Keratinocyte (primary cell): ENCODE results near the gene ACOXL. TPM values are rescaled to one million over a fixed set of nuclear protein-coding genes. Genes with fewer than 3 reads are reported as not detected.
"Not testable (repeated sequence)": the region's sequence is repeated elsewhere in the genome, so short reads cannot be mapped to it uniquely, and the experiment has no call there.

Source experiments
- DNase-seq: peaks from one replicate; pipeline ENCODE4 v3.0.0-alpha.2; 2011; ENCODE audit warnings: low read depth, missing footprints, low spot score
- FAIRE-seq: peaks from 2 replicates; lab custom pipeline; 2011; peaks lifted over from hg19 to GRCh38; lab: Jason Lieb, UNC
- H2AFZ ChIP-seq: 2 replicates; pipeline ENCODE4 v1.6.0; 2012; ENCODE audit warnings: low read length, control low read depth, inconsistent platforms; ENCODE audit not compliant: control insufficient read depth
- H3K27ac ChIP-seq: 2 replicates; pipeline ENCODE4 v1.5.1; 2011; ENCODE audit warnings: low read length; ENCODE audit not compliant: control insufficient read depth, insufficient read depth
- H3K27me3 ChIP-seq: 3 replicates; pipeline ENCODE4 v1.6.0; 2011; ENCODE audit warnings: low read length; ENCODE audit not compliant: control insufficient read depth, insufficient read depth; ENCODE audit errors: extremely low read depth
- H3K36me3 ChIP-seq, 2 experiments: 2 replicates in 1 of 2; 3 replicates in 1 of 2; pipeline ENCODE4 v1.5.1; 2011; ENCODE audit warnings: low read length in 2 of 2, mild to moderate bottlenecking in 1 of 2; ENCODE audit not compliant: control insufficient read depth in 2 of 2, insufficient read depth in 2 of 2; ENCODE audit errors: extremely low read depth in 1 of 2
- H3K4me1 ChIP-seq: 3 replicates; pipeline ENCODE4 v1.5.1; 2011; ENCODE audit warnings: low read length; ENCODE audit not compliant: control insufficient read depth, insufficient read depth; ENCODE audit errors: extremely low read depth
- H3K4me2 ChIP-seq: 3 replicates; pipeline ENCODE4 v1.6.0; 2011; ENCODE audit warnings: low read depth, low read length; ENCODE audit not compliant: control insufficient read depth, insufficient read depth; ENCODE audit errors: extremely low read depth
- H3K4me3 ChIP-seq, 3 experiments: fragments of 200-600 bp in 1 of 3; sonication (generic) in 1 of 3; 2 replicates in 2 of 3; 3 replicates in 1 of 3; pipeline ENCODE4 v1.5.1; 2011 to 2016; ENCODE audit warnings: low read length in 3 of 3, mild to moderate bottlenecking in 3 of 3, control low read depth in 2 of 3, inconsistent platforms in 1 of 3, low read depth in 1 of 3, mixed read lengths in 1 of 3, mixed run types in 1 of 3, moderate library complexity in 1 of 3; ENCODE audit not compliant: control insufficient read depth in 2 of 3, insufficient read depth in 2 of 3; ENCODE audit errors: extremely low read depth in 1 of 3
- H3K79me2 ChIP-seq: 2 replicates; pipeline ENCODE4 v1.6.0; 2012; ENCODE audit warnings: low read length; ENCODE audit not compliant: control insufficient read depth, insufficient read depth
- H3K9ac ChIP-seq: 3 replicates; pipeline ENCODE4 v1.6.0; 2011; ENCODE audit warnings: low read length; ENCODE audit not compliant: control insufficient read depth, insufficient read depth; ENCODE audit errors: extremely low read depth
- H3K9me1 ChIP-seq: 3 replicates; pipeline ENCODE4 v1.6.0; 2011; ENCODE audit warnings: low read length; ENCODE audit not compliant: control insufficient read depth, insufficient read depth; ENCODE audit errors: extremely low read depth
- H3K9me3 ChIP-seq: 2 replicates; pipeline ENCODE4 v1.5.1; 2012; ENCODE audit warnings: low read depth, low read length; ENCODE audit not compliant: control insufficient read depth
- H4K20me1 ChIP-seq: 3 replicates; pipeline ENCODE4 v1.6.0; 2011; ENCODE audit warnings: low read length; ENCODE audit not compliant: control insufficient read depth, insufficient read depth; ENCODE audit errors: extremely low read depth
- EZH2 ChIP-seq: IDR thresholded peaks from one replicate; pipeline ENCODE4 v1.6.1; 2012; ENCODE audit warnings: inconsistent platforms, mild to moderate bottlenecking, low read length, moderate library complexity
- dilution Hi-C: fragments of 300-500 bp; cut with MboI; formaldehyde crosslinking; loops from one replicate; pipeline ENCODE4 v1.7.0; 2020; ENCODE audit warnings: low sequenced_read_pairs; ENCODE audit not compliant: extremely low pct_ligation_motif_present
- polyA plus RNA-seq, 5 experiments: library from polyadenylated mRNA; depleted of rRNA in 3 of 5; stranded (reverse) in 3 of 5; stranded (forward) in 1 of 5; unstranded in 1 of 5; fragments of >200 nt; gene quantifications; 1 replicate in 1 of 5; 2 replicates in 3 of 5; 3 replicates in 1 of 5; pipeline versions ENCODE4 v1.2.1 to v1.2.3, GENCODE V29; 2011 to 2012; ENCODE audit warnings: missing spikeins in 2 of 5, low read depth in 1 of 5, low replicate concordance in 1 of 5
- TF ChIP-seq, protein P1 (sequence below), 3 experiments: IDR thresholded peaks in 1 of 3; conservative IDR thresholded peaks in 1 of 3; optimal IDR thresholded peaks in 1 of 3; 2 replicates in 2 of 3; 3 replicates in 1 of 3; pipeline versions ENCODE3 to v1.5.1; 2011; ENCODE audit warnings: low read length in 3 of 3, mild to moderate bottlenecking in 3 of 3, moderate library complexity in 2 of 3, control low read depth in 1 of 3, inconsistent platforms in 1 of 3; ENCODE audit not compliant: insufficient read depth in 2 of 3; ENCODE audit errors: extremely low read depth in 1 of 3

Gene ACOXL
- polyA plus RNA-seq, 1 donor (not counting 4 experiments of a cell fraction or from before 2014, with no cell fraction given): 0.04 TPM

DNA sequence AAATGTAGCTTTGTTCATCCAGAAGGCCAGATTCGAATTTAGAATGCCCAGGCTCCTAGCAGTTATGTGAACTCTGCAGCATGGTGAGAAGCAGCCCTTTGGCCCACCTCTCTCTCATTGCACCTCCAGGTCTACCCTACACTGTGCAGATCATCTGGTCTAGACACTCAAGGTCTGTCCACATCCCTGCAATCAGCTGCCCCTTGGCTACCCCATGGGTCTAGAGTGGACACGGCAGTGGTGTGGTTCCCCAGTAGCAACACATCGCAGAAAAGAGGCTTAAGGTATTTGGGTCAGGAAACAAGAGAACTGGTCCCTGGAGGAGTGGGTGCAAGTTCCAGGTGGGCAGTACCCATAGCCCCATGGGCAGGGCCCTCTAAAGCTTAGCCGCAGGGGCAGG lies 311.7 kb downstream of the ACOXL start:
- dilution Hi-C loops: no loop called here
- Histone ChIP-seq H4K20me1 (no peaks in the 10 kb centered on the region), H3K9me1 (no peaks in the 10 kb centered on the region), H3K9me3 (no peaks in the 10 kb centered on the region), H2AFZ (no peak overlapping the region), H3K4me2 (no peak overlapping the region), H3K4me1 (no peaks in the 10 kb centered on the region), H3K9ac (no peak overlapping the region), H3K36me3 (no peaks in the 10 kb centered on the region), H3K4me3 (no peak overlapping the region), H3K27me3 (peaks cover 49% of the 10 kb centered on the region), H3K27ac (no peak overlapping the region), H3K79me2 (no peaks in the 10 kb centered on the region)
- TF ChIP-seq EZH2: no peak
- TF ChIP-seq, protein P1, sequence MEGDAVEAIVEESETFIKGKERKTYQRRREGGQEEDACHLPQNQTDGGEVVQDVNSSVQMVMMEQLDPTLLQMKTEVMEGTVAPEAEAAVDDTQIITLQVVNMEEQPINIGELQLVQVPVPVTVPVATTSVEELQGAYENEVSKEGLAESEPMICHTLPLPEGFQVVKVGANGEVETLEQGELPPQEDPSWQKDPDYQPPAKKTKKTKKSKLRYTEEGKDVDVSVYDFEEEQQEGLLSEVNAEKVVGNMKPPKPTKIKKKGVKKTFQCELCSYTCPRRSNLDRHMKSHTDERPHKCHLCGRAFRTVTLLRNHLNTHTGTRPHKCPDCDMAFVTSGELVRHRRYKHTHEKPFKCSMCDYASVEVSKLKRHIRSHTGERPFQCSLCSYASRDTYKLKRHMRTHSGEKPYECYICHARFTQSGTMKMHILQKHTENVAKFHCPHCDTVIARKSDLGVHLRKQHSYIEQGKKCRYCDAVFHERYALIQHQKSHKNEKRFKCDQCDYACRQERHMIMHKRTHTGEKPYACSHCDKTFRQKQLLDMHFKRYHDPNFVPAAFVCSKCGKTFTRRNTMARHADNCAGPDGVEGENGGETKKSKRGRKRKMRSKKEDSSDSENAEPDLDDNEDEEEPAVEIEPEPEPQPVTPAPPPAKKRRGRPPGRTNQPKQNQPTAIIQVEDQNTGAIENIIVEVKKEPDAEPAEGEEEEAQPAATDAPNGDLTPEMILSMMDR (optimal IDR thresholded peaks at IDR 0.05 in 1 of 3, IDR thresholded peaks at IDR 0.05 in 1 of 3, conservative IDR thresholded peaks at IDR 0.05 in 1 of 3; ENCODE audit: extremely low read depth in 1 of 3, insufficient read depth in 2 of 3, low read length in 3 of 3): no peak
- DNase-seq (no peak), FAIRE-seq (no peak)

DNA sequence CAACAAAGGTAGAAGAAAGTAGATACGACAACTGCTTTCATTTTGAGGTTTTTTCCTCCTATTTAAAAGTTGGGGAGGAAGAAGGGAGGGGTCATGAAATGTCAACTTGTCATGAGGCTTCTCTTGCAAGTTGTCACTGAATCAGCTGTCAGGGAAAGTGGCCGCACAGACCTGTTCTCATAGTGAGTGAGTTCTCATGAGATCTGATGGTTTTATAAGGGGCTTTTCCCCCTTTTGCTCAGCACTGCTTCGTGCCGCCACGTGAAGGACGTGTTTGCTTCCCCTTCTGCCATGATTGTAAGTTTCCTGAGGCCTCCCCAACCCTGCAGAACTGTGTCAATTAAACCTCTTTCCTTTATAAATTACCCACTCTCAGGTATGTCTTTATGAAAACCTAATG lies 312.9 kb downstream of the ACOXL start:
- H3K4me3 ChIP-seq, H3K79me2 ChIP-seq, H3K4me1 ChIP-seq, H3K9me3 ChIP-seq, H3K27ac ChIP-seq, H3K9me1 ChIP-seq, H3K4me2 ChIP-seq, H4K20me1 ChIP-seq, H3K36me3 ChIP-seq, DNase-seq, FAIRE-seq, H2AFZ ChIP-seq, H3K9ac ChIP-seq, dilution Hi-C loops: not testable (repeated sequence)
- H3K27me3 ChIP-seq: peaks cover 52% of the 10 kb centered on the region

DNA sequence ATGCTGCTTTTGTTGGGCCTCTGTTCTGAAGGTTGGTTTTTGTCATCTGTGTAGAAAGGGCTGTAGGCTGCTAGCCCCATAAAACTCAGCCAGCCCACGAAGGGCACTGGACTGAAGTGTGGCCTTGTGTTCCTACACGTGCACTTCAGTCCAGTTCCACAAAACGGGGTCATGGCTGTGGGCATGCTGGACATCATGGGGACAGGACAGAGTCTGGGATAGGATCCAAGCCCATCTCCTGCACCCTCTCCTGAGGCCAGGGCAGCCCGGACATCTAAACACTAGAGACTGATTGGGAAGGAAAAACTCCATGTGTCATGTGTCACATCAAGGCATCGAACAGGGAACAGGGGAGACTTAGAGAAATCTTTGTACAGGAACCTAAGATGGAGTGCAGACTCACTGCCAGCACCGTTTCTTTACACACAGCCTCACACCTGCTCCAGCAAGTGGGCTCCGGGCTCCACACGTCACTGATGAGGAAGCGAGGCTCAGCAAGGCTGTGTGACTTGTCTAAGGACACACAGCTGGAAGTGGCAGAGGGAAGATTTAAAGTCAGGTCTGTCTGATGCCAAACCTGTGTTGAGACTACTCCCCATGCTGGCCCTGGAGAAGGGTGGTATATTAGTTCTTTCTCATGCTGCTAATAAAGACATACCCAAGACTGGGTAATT lies 313.5 kb downstream of the ACOXL start:
- H3K9me1 ChIP-seq: no peaks in the 10 kb centered on the region
- no peak overlapping the region for H3K4me2 ChIP-seq
- H3K4me1 ChIP-seq: no peaks in the 10 kb centered on the region
- dilution Hi-C loops: no loop called here
- TF ChIP-seq, protein P1 (optimal IDR thresholded peaks at IDR 0.05 in 1 of 3, IDR thresholded peaks at IDR 0.05 in 1 of 3, conservative IDR thresholded peaks at IDR 0.05 in 1 of 3; ENCODE audit: extremely low read depth in 1 of 3, insufficient read depth in 2 of 3, low read length in 3 of 3): no peak
- TF ChIP-seq EZH2: no peak
- no peak overlapping the region for H3K27ac ChIP-seq
- H3K27me3 ChIP-seq: peaks cover 52% of the 10 kb centered on the region
- no peaks in the 10 kb centered on the region for H3K79me2 ChIP-seq
- H3K9me3 ChIP-seq: no peaks in the 10 kb centered on the region
- H3K9ac ChIP-seq: no peak overlapping the region
- no peaks in the 10 kb centered on the region for H3K36me3 ChIP-seq
- no peak for DNase-seq
- no peak for FAIRE-seq
- H3K4me3 ChIP-seq: no peak overlapping the region
- H4K20me1 ChIP-seq: no peaks in the 10 kb centered on the region
- no peak overlapping the region for H2AFZ ChIP-seq
